DMS114 treated with DMSO at 0.1 percent for 48 hours (cell line): ENCODE measurements around the gene ANTXR1.

Source experiments
- DNase-seq: peaks from one replicate; lab custom pipeline; 2025; ENCODE audit not compliant: unreplicated experiment; lab: John Stamatoyannopoulos, UW

The ANTXR1 gene

GRCh38 chr2:69131983-69132675, 119.2 kb downstream of the ANTXR1 start:
- DNase-seq, result no peak

GRCh38 chr2:69132960-69133590, 120.1 kb downstream of the ANTXR1 start:
- no peak for DNase-seq

- DNase-seq, result no peak
These were observed 120.9 kb downstream of the ANTXR1 start for GRCh38 chr2:69133898-69134297.

- DNase-seq, result no peak
These were observed 121.4 kb downstream of the ANTXR1 start for GRCh38 chr2:69134306-69134945.

GRCh38 chr2:69138247-69138772, 125.3 kb downstream of the ANTXR1 start:
- DNase-seq, result no peak

- DNase-seq, result no peak
These were observed 125.9 kb downstream of the ANTXR1 start for GRCh38 chr2:69138793-69139459.

GRCh38 chr2:69139778-69140670, 127.0 kb downstream of the ANTXR1 start:
- no peak for DNase-seq

GRCh38 chr2:69141061-69141460, 128.1 kb downstream of the ANTXR1 start:
- DNase-seq, result no peak

- DNase-seq, result no peak
These were observed 130.9 kb downstream of the ANTXR1 start for GRCh38 chr2:69143748-69144360.

- no peak for DNase-seq
These were observed 132.2 kb downstream of the ANTXR1 start for GRCh38 chr2:69145204-69145603.

- DNase-seq, result no peak
These were observed 135.0 kb downstream of the ANTXR1 start for GRCh38 chr2:69147841-69148533.

- no peak for DNase-seq
These were observed 136.7 kb downstream of the ANTXR1 start for GRCh38 chr2:69149631-69150215.

GRCh38 chr2:69151931-69152330, 139.0 kb downstream of the ANTXR1 start:
- DNase-seq, result no peak

GRCh38 chr2:69152847-69153583, 140.0 kb downstream of the ANTXR1 start:
- no peak for DNase-seq

- no peak for DNase-seq
These were observed 141.1 kb downstream of the ANTXR1 start for GRCh38 chr2:69154106-69154505.

GRCh38 chr2:69156624-69157023, 143.6 kb downstream of the ANTXR1 start:
- DNase-seq, result no peak

- no peak for DNase-seq
These were observed 144.5 kb downstream of the ANTXR1 start for GRCh38 chr2:69157441-69157840.

- DNase-seq, result no peak
These were observed 147.0 kb downstream of the ANTXR1 start for GRCh38 chr2:69159986-69160385.
